ENCODE results near the gene NEDD9.

The NEDD9 gene

DNA sequence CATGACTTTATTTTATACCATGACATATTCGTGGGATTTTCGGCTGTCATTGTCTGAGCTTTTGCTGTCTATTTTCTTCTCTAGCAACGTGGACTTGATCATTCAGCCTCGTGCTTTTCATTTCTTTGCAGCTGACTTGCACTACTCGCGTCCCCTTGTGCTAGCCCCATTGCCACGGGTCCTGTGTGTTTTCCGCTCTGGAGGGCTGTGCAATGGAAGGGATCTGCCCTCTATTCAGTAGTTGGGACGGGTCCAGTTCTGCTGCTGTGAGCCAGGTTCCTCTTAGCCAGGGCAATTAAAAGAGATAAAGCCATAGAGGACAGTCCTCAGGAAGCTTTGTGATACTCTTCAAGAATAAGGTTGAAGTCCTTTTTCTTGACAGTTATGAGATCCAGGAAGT lies 17.6 kb downstream of the NEDD9 start:
- TF ChIP-seq, protein P1, sequence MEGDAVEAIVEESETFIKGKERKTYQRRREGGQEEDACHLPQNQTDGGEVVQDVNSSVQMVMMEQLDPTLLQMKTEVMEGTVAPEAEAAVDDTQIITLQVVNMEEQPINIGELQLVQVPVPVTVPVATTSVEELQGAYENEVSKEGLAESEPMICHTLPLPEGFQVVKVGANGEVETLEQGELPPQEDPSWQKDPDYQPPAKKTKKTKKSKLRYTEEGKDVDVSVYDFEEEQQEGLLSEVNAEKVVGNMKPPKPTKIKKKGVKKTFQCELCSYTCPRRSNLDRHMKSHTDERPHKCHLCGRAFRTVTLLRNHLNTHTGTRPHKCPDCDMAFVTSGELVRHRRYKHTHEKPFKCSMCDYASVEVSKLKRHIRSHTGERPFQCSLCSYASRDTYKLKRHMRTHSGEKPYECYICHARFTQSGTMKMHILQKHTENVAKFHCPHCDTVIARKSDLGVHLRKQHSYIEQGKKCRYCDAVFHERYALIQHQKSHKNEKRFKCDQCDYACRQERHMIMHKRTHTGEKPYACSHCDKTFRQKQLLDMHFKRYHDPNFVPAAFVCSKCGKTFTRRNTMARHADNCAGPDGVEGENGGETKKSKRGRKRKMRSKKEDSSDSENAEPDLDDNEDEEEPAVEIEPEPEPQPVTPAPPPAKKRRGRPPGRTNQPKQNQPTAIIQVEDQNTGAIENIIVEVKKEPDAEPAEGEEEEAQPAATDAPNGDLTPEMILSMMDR (IDR thresholded peaks at IDR 0.05; ENCODE audit: low read depth, low read length, missing control alignments) = no peak
- no peak overlapping the region for H3K4me3 ChIP-seq (ENCODE audit: low read depth, low read length)
- DNase-seq (ENCODE audit: low read depth) = no peak
- in situ Hi-C loops (cut with HindIII; ENCODE audit: low sequenced_read_pairs) = no loop called here

- no peak overlapping the region for H3K4me3 ChIP-seq (ENCODE audit: low read depth, low read length)
- in situ Hi-C loops (cut with HindIII; ENCODE audit: low sequenced_read_pairs) = no loop called here
- no peak for DNase-seq (ENCODE audit: low read depth)
- TF ChIP-seq, protein P1 (IDR thresholded peaks at IDR 0.05; ENCODE audit: low read depth, low read length, missing control alignments) = no peak
Observed at GRCh38 chr6:11214084-11214833, 18.2 kb downstream of the NEDD9 start.

DNA sequence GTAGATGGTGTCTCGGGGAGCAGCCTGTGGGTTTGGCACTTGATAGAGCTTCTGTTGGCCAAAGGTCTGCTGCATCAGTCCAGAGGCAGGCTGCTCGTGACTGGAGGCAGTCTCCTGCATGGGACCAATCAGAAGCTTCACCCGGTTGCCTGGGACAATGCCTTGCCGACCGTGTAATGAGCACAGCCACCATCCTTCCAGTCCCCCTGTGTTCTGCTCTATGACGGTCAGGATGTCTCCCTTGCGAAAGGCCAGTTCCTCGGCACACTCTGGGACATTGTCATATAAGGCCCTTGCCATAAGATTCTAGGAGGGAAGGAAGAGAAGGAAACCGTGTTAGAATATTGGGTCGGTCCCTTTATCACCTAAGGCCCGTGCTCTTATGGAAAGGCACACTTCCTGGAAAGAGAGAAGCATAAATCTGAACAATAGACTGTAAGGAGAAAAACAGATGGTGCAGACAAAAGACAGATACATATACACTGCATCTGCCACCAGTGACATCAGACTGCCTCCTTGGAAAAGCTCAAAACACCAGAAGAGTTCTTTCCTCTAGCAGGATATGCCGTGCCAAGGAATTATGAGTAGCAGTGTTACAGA lies 18.9 kb downstream of the NEDD9 start:
- no peak overlapping the region for H3K4me3 ChIP-seq (ENCODE audit: low read depth, low read length)
- TF ChIP-seq, protein P1 (IDR thresholded peaks at IDR 0.05; ENCODE audit: low read depth, low read length, missing control alignments) = no peak
- in situ Hi-C loops (cut with HindIII; ENCODE audit: low sequenced_read_pairs) = no loop called here
- no peak for DNase-seq (ENCODE audit: low read depth)

DNA sequence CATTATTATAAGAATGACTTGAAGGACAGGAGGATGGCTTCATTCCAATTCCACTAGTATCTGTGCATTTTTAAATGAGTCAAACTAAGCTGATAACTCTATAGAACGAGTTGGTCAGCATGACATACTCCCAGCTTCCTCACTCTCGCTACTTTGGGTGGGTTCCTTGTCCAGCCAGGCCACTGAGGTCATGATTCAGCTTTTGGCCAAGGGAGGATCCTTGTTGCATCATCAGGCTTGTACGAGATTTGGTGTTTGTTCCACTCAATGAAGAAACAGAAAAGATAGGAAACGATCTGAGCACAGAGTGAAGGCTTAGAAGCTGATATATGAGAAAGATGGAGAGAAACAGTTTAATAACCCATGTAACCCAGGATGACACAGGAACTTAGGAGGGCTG lies 19.8 kb downstream of the NEDD9 start:
- in situ Hi-C loops (cut with HindIII; ENCODE audit: low sequenced_read_pairs) = no loop called here
- TF ChIP-seq, protein P1 (IDR thresholded peaks at IDR 0.05; ENCODE audit: low read depth, low read length, missing control alignments) = no peak
- DNase-seq (ENCODE audit: low read depth) = no peak
- no peak overlapping the region for H3K4me3 ChIP-seq (ENCODE audit: low read depth, low read length)

- no peak overlapping the region for H3K4me3 ChIP-seq (ENCODE audit: low read depth, low read length)
- in situ Hi-C loops (cut with HindIII; ENCODE audit: low sequenced_read_pairs) = no loop called here
- TF ChIP-seq, protein P1 (IDR thresholded peaks at IDR 0.05; ENCODE audit: low read depth, low read length, missing control alignments) = no peak
- no peak for DNase-seq (ENCODE audit: low read depth)
Observed at GRCh38 chr6:11211254-11211653, 21.2 kb downstream of the NEDD9 start.

DNA sequence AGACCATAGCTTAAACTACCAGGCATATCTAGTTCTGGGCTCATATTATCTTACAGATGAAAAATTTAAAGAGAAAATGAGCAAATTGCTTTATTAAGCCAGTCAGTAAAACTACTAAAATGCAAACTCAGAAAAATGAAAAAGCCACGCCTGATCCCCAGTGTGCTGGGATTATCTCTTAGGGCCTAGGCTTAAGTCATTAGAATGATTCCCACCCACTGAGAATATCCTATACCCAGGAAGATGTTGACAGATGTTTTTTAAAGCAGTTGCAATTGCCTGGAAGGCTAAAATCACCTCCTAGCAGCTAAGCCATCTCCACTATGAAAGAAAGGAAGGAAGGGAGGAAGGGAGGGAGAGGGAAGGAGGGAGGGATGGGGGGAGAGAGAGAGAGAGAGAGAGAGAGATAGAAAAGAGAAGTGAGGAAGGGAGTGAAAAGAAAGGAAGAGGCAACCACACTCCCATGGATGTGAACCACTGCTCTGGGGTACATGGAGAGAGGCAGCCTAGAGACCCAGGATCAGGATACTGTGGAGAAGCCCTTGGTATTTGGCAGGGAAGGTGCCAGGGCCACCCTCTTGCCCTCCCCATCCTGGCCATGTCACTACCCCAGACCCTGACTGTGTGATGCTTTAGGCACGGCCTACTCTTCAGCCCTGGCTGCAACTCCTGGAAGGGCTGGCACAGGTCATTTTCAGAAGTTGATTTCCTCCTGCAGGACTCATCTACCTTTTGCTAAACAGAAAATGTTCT lies 21.9 kb downstream of the NEDD9 start:
- TF ChIP-seq, protein P1 (IDR thresholded peaks at IDR 0.05; ENCODE audit: low read depth, low read length, missing control alignments) = no peak
- no peak overlapping the region for H3K4me3 ChIP-seq (ENCODE audit: low read depth, low read length)
- no peak for DNase-seq (ENCODE audit: low read depth)
- in situ Hi-C loops (cut with HindIII; ENCODE audit: low sequenced_read_pairs) = no loop called here
